IMR-90 (cell line): Measurements from ENCODE around the gene SLC6A9. TPM values are rescaled to one million over a fixed set of nuclear protein-coding genes. Genes with fewer than 3 reads are reported as not detected.
A peak's percentile ranks its signal among the peaks of the same experiment; 100 is the strongest.

ENCODE experiments used
- ATAC-seq: fragments of 200-7000 bp; cut with Tn5 transposase; 2 replicates; pipeline ENCODE4 v1.9.1; 2020; ENCODE audit warnings: low read depth, mild to moderate bottlenecking, moderate library complexity
- BruUV-seq: library from RNA; stranded (reverse); fragments of 400-500 nt; replicated peaks from 2 replicates; lab custom pipeline; 2021; lab: Mats Ljungman, UMichigan
- CTCF ChIA-PET: fragments of 300-600 bp; formaldehyde crosslinking; extraction: SDS; loops from one replicate; lab custom pipeline; 2021; ENCODE audit warnings: antibody characterized with exemption; lab: Yijun Ruan, JAX
- POLR2A ChIA-PET: fragments of 300-600 bp; sonication (Branson Sonifier 250); formaldehyde crosslinking; loops from one replicate; lab custom pipeline; 2022; ENCODE audit warnings: antibody characterized with exemption; ENCODE audit not compliant: unreplicated experiment; lab: Charles Lee
- DNase-seq: peaks from one replicate; pipeline ENCODE4 v3.0.0; 2013
- H2AFZ ChIP-seq: replicated peaks from 2 replicates; pipeline ENCODE3; 2013; ENCODE audit warnings: low read length, mild to moderate bottlenecking; ENCODE audit not compliant: poor library complexity
- H2AK5ac ChIP-seq: 2 replicates; pipeline ENCODE4 v1.6.1; 2013; ENCODE audit warnings: low read depth, low read length, inconsistent platforms
- H2AK9ac ChIP-seq: replicated peaks from 2 replicates; pipeline ENCODE3; 2013; ENCODE audit warnings: mild to moderate bottlenecking, low read depth, low read length, moderate library complexity; ENCODE audit not compliant: poor library complexity
- H2BK120ac ChIP-seq: 2 replicates; pipeline ENCODE4 v1.6.1; 2013; ENCODE audit warnings: low read depth, low read length, inconsistent platforms
- H2BK15ac ChIP-seq: 3 replicates; pipeline ENCODE4 v1.6.1; 2013; ENCODE audit warnings: low read depth, low read length, inconsistent platforms
- H2BK20ac ChIP-seq: 2 replicates; pipeline ENCODE4 v1.6.1; 2013; ENCODE audit warnings: low read depth, mild to moderate bottlenecking, inconsistent platforms, low read length, moderate library complexity
- H2BK5ac ChIP-seq: 2 replicates; pipeline ENCODE4 v1.6.1; 2013; ENCODE audit warnings: mild to moderate bottlenecking, low read depth, low read length, inconsistent platforms; ENCODE audit not compliant: poor library complexity, severe bottlenecking
- H3K14ac ChIP-seq: replicated peaks from 2 replicates; pipeline ENCODE4 v1.6.1; 2013; ENCODE audit warnings: low read depth, low read length, inconsistent platforms
- H3K18ac ChIP-seq: 2 replicates; pipeline ENCODE4 v1.6.1; 2013; ENCODE audit warnings: low read depth, low read length, control low read depth
- H3K23ac ChIP-seq: 2 replicates; pipeline ENCODE4 v1.6.1; 2013; ENCODE audit warnings: low read depth, low read length, inconsistent platforms
- H3K27ac ChIP-seq: 2 replicates; pipeline ENCODE4 v1.5.1; 2013; ENCODE audit warnings: mild to moderate bottlenecking, control low read depth, low read length; ENCODE audit not compliant: insufficient read depth
- H3K27me3 ChIP-seq: 2 replicates; pipeline ENCODE4 v1.6.1; 2013; ENCODE audit warnings: low read length; ENCODE audit not compliant: control insufficient read depth, insufficient read depth
- H3K36me3 ChIP-seq: 2 replicates; pipeline ENCODE4 v1.6.1; 2013; ENCODE audit warnings: low read length, mixed read lengths; ENCODE audit not compliant: control insufficient read depth, insufficient read depth
- H3K4ac ChIP-seq: 2 replicates; pipeline ENCODE4 v1.6.1; 2013; ENCODE audit warnings: low read depth, low read length, inconsistent platforms
- H3K4me1 ChIP-seq: 2 replicates; pipeline ENCODE4 v1.6.1; 2013; ENCODE audit warnings: low read length, mixed read lengths; ENCODE audit not compliant: control insufficient read depth, insufficient read depth
- H3K4me2 ChIP-seq: 2 replicates; pipeline ENCODE4 v1.6.1; 2013; ENCODE audit warnings: low read depth, mild to moderate bottlenecking, control low read depth, low read length, moderate library complexity
- H3K4me3 ChIP-seq: 2 replicates; pipeline ENCODE4 v1.5.1; 2013; ENCODE audit warnings: low read depth, mild to moderate bottlenecking, control low read depth, low read length, moderate library complexity; ENCODE audit not compliant: insufficient read depth
- H3K56ac ChIP-seq: 2 replicates; pipeline ENCODE4 v1.6.1; 2013; ENCODE audit warnings: low read length, inconsistent platforms; ENCODE audit not compliant: insufficient read depth; ENCODE audit errors: extremely low read depth
- H3K79me1 ChIP-seq, 2 experiments: 2 replicates each; pipeline ENCODE4 v1.6.1; 2013; ENCODE audit warnings: low read length in 2 of 2, inconsistent platforms in 1 of 2, low read depth in 1 of 2
- H3K9ac ChIP-seq: 2 replicates; pipeline ENCODE4 v1.6.1; 2013; ENCODE audit warnings: low read depth, low read length, control low read depth
- H3K9me1 ChIP-seq: 2 replicates; pipeline ENCODE4 v1.6.1; 2013; ENCODE audit warnings: low read length, inconsistent platforms; ENCODE audit not compliant: insufficient read depth
- H3K9me3 ChIP-seq: 2 replicates; pipeline ENCODE4 v1.6.1; 2013; ENCODE audit warnings: low read length; ENCODE audit not compliant: control insufficient read depth, insufficient read depth
- H4K20me1 ChIP-seq: 2 replicates; pipeline ENCODE4 v1.6.1; 2013; ENCODE audit warnings: low read length, inconsistent platforms; ENCODE audit not compliant: insufficient read depth
- H4K5ac ChIP-seq: 2 replicates; pipeline ENCODE4 v1.6.1; 2013; ENCODE audit warnings: mild to moderate bottlenecking, low read depth, low read length, control low read depth
- H4K8ac ChIP-seq, 2 experiments: 2 replicates each; pipeline ENCODE4 v1.6.1; 2013; ENCODE audit warnings: low read depth in 2 of 2, low read length in 2 of 2, control low read depth in 1 of 2, inconsistent platforms in 1 of 2
- H4K91ac ChIP-seq: 2 replicates; pipeline ENCODE4 v1.6.1; 2013; ENCODE audit warnings: low read depth, low read length, inconsistent platforms; ENCODE audit not compliant: insufficient read depth
- CEBPB ChIP-seq: IDR thresholded peaks from 2 replicates; pipeline ENCODE4 v1.6.1; 2012; ENCODE audit warnings: low read depth, low read length, improper control_type of control experiment
- CHD1 ChIP-seq: IDR thresholded peaks from 2 replicates; pipeline ENCODE4 v1.6.1; 2012; ENCODE audit warnings: low read depth, low read length, improper control_type of control experiment
- CTCF ChIP-seq: conservative IDR thresholded peaks from 2 replicates; pipeline ENCODE4 v1.5.1; 2012; ENCODE audit warnings: mild to moderate bottlenecking, low read depth, low read length, improper control_type of control experiment
- MAFK ChIP-seq: IDR thresholded peaks from 2 replicates; pipeline ENCODE4 v1.6.1; 2012; ENCODE audit warnings: low read depth, low read length, improper control_type of control experiment
- MAZ ChIP-seq: IDR thresholded peaks from 2 replicates; pipeline ENCODE4 v1.6.1; 2012; ENCODE audit warnings: low read depth, mild to moderate bottlenecking, low read length, improper control_type of control experiment, moderate library complexity, borderline replicate concordance
- MXI1 ChIP-seq: IDR thresholded peaks from 2 replicates; pipeline ENCODE4 v1.6.1; 2012; ENCODE audit warnings: low read depth, mild to moderate bottlenecking, low read length, moderate library complexity, borderline replicate concordance
- NFE2L2 ChIP-seq: fragments of 150-350 bp; IDR thresholded peaks from 2 replicates; pipeline ENCODE4 v1.6.1; 2016; ENCODE audit warnings: low read depth, mild to moderate bottlenecking, low read length
- POLR2A ChIP-seq: IDR thresholded peaks from 2 replicates; pipeline ENCODE4 v1.6.1; 2012; ENCODE audit warnings: mild to moderate bottlenecking, low read depth, low read length
- RAD21 ChIP-seq: IDR thresholded peaks from 2 replicates; pipeline ENCODE4 v1.6.1; 2012; ENCODE audit warnings: low read length, improper control_type of control experiment
- USF2 ChIP-seq: fragments of 150-350 bp; IDR thresholded peaks from 2 replicates; pipeline ENCODE4 v1.6.1; 2017; ENCODE audit warnings: mild to moderate bottlenecking, antibody characterized with exemption, low read length, low read depth
- WGBS, 2 experiments: methylation state at CpG; one replicate each; pipeline versions ENCODE4 v1.1.5 to v1.1.7; 2013; ENCODE audit warnings: missing lambda C conversion rate in 2 of 2; ENCODE audit not compliant: insufficient read length in 1 of 2; ENCODE audit errors: extremely low coverage in 2 of 2; 5-methylcytosine and 5-hydroxymethylcytosine counted together
- dilution Hi-C: fragments of 300-500 bp; cut with HindIII; formaldehyde crosslinking; loops from one replicate; pipeline ENCODE4 v1.14.3; 2018; ENCODE audit warnings: low sequenced_read_pairs; ENCODE audit not compliant: unreplicated experiment
- in situ Hi-C: fragments of 300-500 bp; cut with MboI; formaldehyde crosslinking; loops from 3 replicates; pipeline ENCODE4 v1.14.3; 2019; ENCODE audit warnings: low sequenced_read_pairs, inconsistent platforms, mixed read lengths
- intact Hi-C: fragments of 100-400 bp; cut with micrococcal nuclease; formaldehyde crosslinking; loops from 2 replicates; pipeline ENCODE4 v1.10.0; 2022
- polyA plus RNA-seq, 3 experiments: library from polyadenylated mRNA; depleted of rRNA; stranded (reverse); fragments of >200 nt; gene quantifications; 2 replicates each; pipeline ENCODE4 v1.2.3, GENCODE V29; 2012; ENCODE audit warnings: low replicate concordance in 1 of 3
- total RNA-seq: library from RNA; depleted of rRNA; stranded (reverse); fragments of >200 nt; gene quantifications from 2 replicates; pipeline ENCODE4 v1.2.3, GENCODE V29; 2012
- TF ChIP-seq, protein P1 (sequence below): fragments of 150-350 bp; IDR thresholded peaks from 2 replicates; pipeline ENCODE4 v1.6.1; 2016; ENCODE audit warnings: low read depth, mild to moderate bottlenecking, low read length, moderate library complexity, borderline replicate concordance

Gene SLC6A9
- total and polyA plus RNA-seq, 2 of the 4 experiments (the other 2 are of a cell fraction) = 2.0 to 6.6 TPM

DNA sequence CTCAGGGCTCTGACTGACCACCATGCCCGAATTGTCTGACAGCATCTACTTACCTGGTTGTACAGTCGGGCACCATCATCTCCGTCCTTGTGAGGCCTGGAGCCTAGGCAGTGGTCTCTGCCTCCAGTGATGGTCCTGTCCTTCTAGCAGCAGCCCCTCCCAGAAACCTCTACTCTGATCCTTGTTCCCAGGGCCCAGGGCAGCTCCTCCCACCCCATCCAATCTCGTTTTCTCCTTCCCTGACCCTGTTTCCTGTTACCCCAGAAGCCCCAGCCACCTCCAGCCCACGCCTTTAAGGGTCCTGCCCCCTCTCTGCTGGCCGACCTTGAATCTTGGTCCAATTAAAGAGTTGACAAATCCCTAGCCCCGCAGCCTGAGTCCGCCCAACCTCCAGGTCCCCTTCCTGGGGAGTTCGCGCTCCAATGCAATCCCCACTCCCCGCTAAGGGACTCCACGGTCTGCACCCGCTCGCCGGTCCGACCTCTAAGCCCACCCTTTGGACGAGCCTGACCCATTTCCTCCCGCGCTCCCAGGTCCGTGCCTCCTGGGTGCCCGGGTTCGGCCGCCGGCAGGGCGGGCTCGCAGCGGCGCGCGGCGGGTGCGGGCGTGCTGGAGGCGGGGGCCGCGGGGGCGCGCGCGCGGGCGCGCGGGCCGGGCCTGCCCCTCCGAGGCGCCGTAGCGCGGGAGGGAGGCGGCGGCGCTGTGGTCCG is 52.6 kb downstream of the SLC6A9 start, which contains the start of gene B4GALT2:
Gene B4GALT2 (plus strand): TSS at position 660 of the 710 bp plus-strand sequence. CDS start 1,951 bp downstream, outside the sequence.
- Histone ChIP-seq H3K9me1 (peaks cover 42% of the 10 kb centered on the region), H3K56ac (peak within 1 kb of the TSS; percentile 39; the same call in 1 of the 2 replicates), H4K5ac (peak within 1 kb of the TSS; percentile 25), H4K20me1 (peaks cover 50% of the 10 kb centered on the region), H3K27ac (peak within 1 kb of the TSS; percentile 86), H2AK5ac (peak within 1 kb of the TSS; percentile 76), H2BK15ac (peak within 1 kb of the TSS; percentile 69; the same call in 2 of the 3 replicates), H3K14ac (peak within 1 kb of the TSS; percentile 88), H3K4ac (peak within 1 kb of the TSS; percentile 95), H2AK9ac (peak within 1 kb of the TSS; percentile 100), H3K4me2 (peak within 1 kb of the TSS; percentile 96), H3K9me3 (no peaks in the 10 kb centered on the region), H3K79me1 (peaks cover 47 to 79% of the 10 kb centered on the region in 2 experiments; a peak in 3 of 4 replicates), H3K27me3 (no peaks in the 10 kb centered on the region), H2BK20ac (no peak within 1 kb of the TSS), H3K4me1 (peaks cover 23% of the 10 kb centered on the region), H3K23ac (peak within 1 kb of the TSS; percentile 84), H3K36me3 (peaks cover 35% of the 10 kb centered on the region), H3K9ac (peak within 1 kb of the TSS; percentile 89), H3K18ac (no peak within 1 kb of the TSS; the same call in 1 of the 2 replicates), H3K4me3 (peak within 1 kb of the TSS; percentile 72), H2BK5ac (peak within 1 kb of the TSS; percentile 69), H4K8ac (peak within 1 kb of the TSS; percentile 79), H4K91ac (peak within 1 kb of the TSS; percentile 90), H2BK120ac (peak within 1 kb of the TSS; percentile 20), H2AFZ (peak within 1 kb of the TSS; percentile 93)
- TF ChIP-seq CTCF (no peak), NFE2L2 (no peak), CEBPB (no peak), MAFK (no peak), MAZ (peak; percentile 19; the same call in 1 of the 2 replicates), POLR2A (0 out of 2 replicates have a peak, but pooled peaks have one; percentile 2), USF2 (no peak), MXI1 (no peak), RAD21 (no peak), CHD1 (no peak)
- TF ChIP-seq, protein P1, sequence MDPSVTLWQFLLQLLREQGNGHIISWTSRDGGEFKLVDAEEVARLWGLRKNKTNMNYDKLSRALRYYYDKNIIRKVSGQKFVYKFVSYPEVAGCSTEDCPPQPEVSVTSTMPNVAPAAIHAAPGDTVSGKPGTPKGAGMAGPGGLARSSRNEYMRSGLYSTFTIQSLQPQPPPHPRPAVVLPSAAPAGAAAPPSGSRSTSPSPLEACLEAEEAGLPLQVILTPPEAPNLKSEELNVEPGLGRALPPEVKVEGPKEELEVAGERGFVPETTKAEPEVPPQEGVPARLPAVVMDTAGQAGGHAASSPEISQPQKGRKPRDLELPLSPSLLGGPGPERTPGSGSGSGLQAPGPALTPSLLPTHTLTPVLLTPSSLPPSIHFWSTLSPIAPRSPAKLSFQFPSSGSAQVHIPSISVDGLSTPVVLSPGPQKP = no peak
- dilution Hi-C loops = no loop called here
- ATAC-seq (peak; percentile 33), DNase-seq (no peak)
- BruUV-seq = no TSS peak
- CTCF ChIA-PET = no interaction called here
- in situ Hi-C loops = no loop called here
- intact Hi-C loops = no loop called here
- 11% methylated on average over 15 of the region's 54 CpGs; no CpG with 5 or more reads in 1 of the 2 experiments for WGBS, 2 experiments
- POLR2A ChIA-PET = no interaction called here
